CD14-positive monocyte (primary cell): ENCODE data around the gene ARFGAP1. TPM values are rescaled to one million over a fixed set of nuclear protein-coding genes. Genes with fewer than 3 reads are reported as not detected.

Experiments used
- DNase-seq, 3 donors: peaks; one replicate each; pipeline ENCODE4 v3.0.0-alpha.2; 2011 to 2022
- H2AFZ ChIP-seq: 2 replicates; pipeline ENCODE4 v1.6.0; 2012; ENCODE audit warnings: mild to moderate bottlenecking, low read depth, low read length, inconsistent platforms; ENCODE audit not compliant: insufficient read depth, poor library complexity, severe bottlenecking
- H3K27ac ChIP-seq, 2 donors: 1 replicate in 1 of 2; 2 replicates in 1 of 2; pipeline ENCODE4 v1.5.1; 2012 to 2013; ENCODE audit warnings: low read length in 2 of 2, control low read depth in 1 of 2, inconsistent platforms in 1 of 2, low read depth in 1 of 2, mild to moderate bottlenecking in 1 of 2
- H3K27me3 ChIP-seq, 2 donors: one replicate each; pipeline versions ENCODE4 v1.6.0 to v1.6.1; 2011 to 2013; ENCODE audit warnings: low read length in 2 of 2; ENCODE audit not compliant: control insufficient read depth in 2 of 2, insufficient read depth in 2 of 2
- H3K36me3 ChIP-seq, 2 donors: replicated peaks in 1 of 2; 1 replicate in 1 of 2; 2 replicates in 1 of 2; pipeline versions ENCODE4 v1.5.1 to v1.6.1; 2012 to 2013; ENCODE audit warnings: low read length in 2 of 2, control low read depth in 1 of 2, inconsistent platforms in 1 of 2, mild to moderate bottlenecking in 1 of 2; ENCODE audit not compliant: insufficient read depth in 2 of 2, control insufficient read depth in 1 of 2
- H3K4me1 ChIP-seq, 2 donors: 1 replicate in 1 of 2; 2 replicates in 1 of 2; pipeline versions ENCODE4 v1.5.1 to v1.6.1; 2012 to 2013; ENCODE audit warnings: low read length in 2 of 2, control low read depth in 1 of 2, inconsistent platforms in 1 of 2, mild to moderate bottlenecking in 1 of 2, moderate library complexity in 1 of 2; ENCODE audit not compliant: insufficient read depth in 2 of 2, control insufficient read depth in 1 of 2
- H3K4me2 ChIP-seq: replicated peaks from 2 replicates; pipeline ENCODE3; 2012; ENCODE audit warnings: low read length, moderate library complexity, mild to moderate bottlenecking; ENCODE audit not compliant: poor library complexity, severe bottlenecking; ENCODE audit errors: extremely low read depth
- H3K4me3 ChIP-seq, 3 experiments: fragments of 200-600 bp in 1 of 3; sonication (generic) in 1 of 3; replicated peaks in 1 of 3; 1 replicate in 2 of 3; 2 replicates in 1 of 3; pipeline ENCODE4 v1.5.1; 2011 to 2013; ENCODE audit warnings: low read length in 3 of 3, mild to moderate bottlenecking in 3 of 3, control low read depth in 2 of 3, low read depth in 2 of 3, inconsistent platforms in 1 of 3, moderate library complexity in 1 of 3
- H3K79me2 ChIP-seq: 2 replicates; pipeline ENCODE4 v1.6.0; 2012; ENCODE audit warnings: mild to moderate bottlenecking, control low read depth, inconsistent platforms, low read length, moderate library complexity; ENCODE audit not compliant: insufficient read depth
- H3K9ac ChIP-seq: 2 replicates; pipeline ENCODE4 v1.6.0; 2017; ENCODE audit warnings: low read length, mild to moderate bottlenecking; ENCODE audit not compliant: insufficient read depth, poor library complexity, severe bottlenecking
- H3K9me3 ChIP-seq, 2 donors: replicated peaks in 1 of 2; 1 replicate in 1 of 2; 2 replicates in 1 of 2; pipeline versions ENCODE4 v1.5.1 to v1.6.1; 2012 to 2013; ENCODE audit warnings: low read length in 2 of 2, control low read depth in 1 of 2; ENCODE audit not compliant: control insufficient read depth in 1 of 2, insufficient read depth in 1 of 2
- H4K20me1 ChIP-seq: 2 replicates; pipeline ENCODE4 v1.6.0; 2012; ENCODE audit warnings: mild to moderate bottlenecking, low read length, control low read depth, moderate library complexity; ENCODE audit not compliant: insufficient read depth
- H3K27ac Mint-ChIP-seq, 7 donors: one replicate each; pipeline ENCODE4 v1.8.0; 2020; ENCODE audit warnings: mild to moderate bottlenecking in 7 of 7, mixed read lengths in 7 of 7, moderate library complexity in 6 of 7, inconsistent platforms in 2 of 7
- H3K27me3 Mint-ChIP-seq, 3 donors: one replicate each; pipeline ENCODE4 v1.8.0; 2021 to 2022; ENCODE audit warnings: low read depth in 3 of 3, mild to moderate bottlenecking in 3 of 3, mixed read lengths in 3 of 3, moderate library complexity in 3 of 3, inconsistent platforms in 1 of 3
- H3K36me3 Mint-ChIP-seq, 2 donors: one replicate each; pipeline ENCODE4 v1.8.0; 2020; ENCODE audit warnings: mixed read lengths in 2 of 2, inconsistent platforms in 1 of 2, mild to moderate bottlenecking in 1 of 2
- H3K4me1 Mint-ChIP-seq: one replicate; pipeline ENCODE4 v1.8.0; 2020; ENCODE audit warnings: mild to moderate bottlenecking, mixed read lengths
- H3K4me3 Mint-ChIP-seq, 2 donors: one replicate each; pipeline ENCODE4 v1.8.0; 2020; ENCODE audit warnings: mild to moderate bottlenecking in 2 of 2, mixed read lengths in 2 of 2, moderate library complexity in 1 of 2
- H3K9me3 Mint-ChIP-seq, 7 donors: one replicate each; pipeline ENCODE4 v1.8.0; 2020 to 2022; ENCODE audit warnings: mixed read lengths in 7 of 7, mild to moderate bottlenecking in 6 of 7, moderate library complexity in 6 of 7, inconsistent platforms in 2 of 7
- WGBS: methylation state at CpG from one replicate; pipeline ENCODE4 v1.1.5; 2013; ENCODE audit warnings: missing lambda C conversion rate; ENCODE audit not compliant: insufficient coverage; 5-methylcytosine and 5-hydroxymethylcytosine counted together
- intact Hi-C, 2 donors: fragments of 100-400 bp; cut with micrococcal nuclease; formaldehyde crosslinking; loops; one replicate each; pipeline versions ENCODE4 v1.15.0 to v1.15.1; 2023
- polyA plus RNA-seq, 3 donors: library from polyadenylated mRNA; depleted of rRNA in 1 of 3; unstranded in 2 of 3; stranded (reverse) in 1 of 3; fragments of 300-500 nt in 2 of 3; fragments of >200 nt in 1 of 3; fragmentation: Illumina TruSeq in 2 of 3; gene quantifications; 1 replicate in 2 of 3; 2 replicates in 1 of 3; pipeline ENCODE4 v1.2.3, GENCODE V29; 2012 to 2021
- TF ChIP-seq, protein P1 (sequence below): fragments of 200-600 bp; IDR thresholded peaks from one replicate; pipeline ENCODE4 v1.8.0; 2022; ENCODE audit warnings: antibody characterized with exemption, mild to moderate bottlenecking

ARFGAP1 gene
- polyA plus RNA-seq, 3 donors, result 11.2 to 99.8 (median 14.1) TPM

DNA sequence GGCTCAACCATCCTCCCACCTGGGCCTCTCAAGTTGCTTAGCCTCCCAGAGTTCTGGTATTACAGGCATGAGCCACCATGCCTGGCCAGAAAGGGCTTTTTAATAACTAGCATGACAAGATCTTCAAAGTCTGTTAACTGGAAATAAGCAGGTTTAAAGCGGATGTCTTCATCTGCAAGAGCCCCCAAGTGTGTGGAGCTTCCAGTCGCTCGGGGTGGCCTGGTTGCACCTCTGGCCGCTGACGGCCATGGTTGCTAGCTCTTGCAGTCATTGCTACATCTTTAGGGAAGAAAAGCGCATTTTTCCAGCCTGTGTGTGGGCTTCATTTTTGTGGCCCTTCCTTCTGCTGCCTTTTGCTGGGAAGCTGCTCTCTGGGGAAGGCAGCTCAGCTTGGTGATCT is 7.8 kb downstream of the ARFGAP1 start:
- Histone ChIP-seq H3K4me2 (no peak overlapping the region), H3K36me3 (peaks cover 78 to 99% of the 10 kb centered on the region in 2 donors), H3K9ac (no peak overlapping the region), H2AFZ (no peak overlapping the region), H3K79me2 (peaks cover 20% of the 10 kb centered on the region), H3K27me3 (no peaks in the 10 kb centered on the region), H3K9me3 (no peaks in the 10 kb centered on the region), H4K20me1 (peaks cover 52% of the 10 kb centered on the region), H3K4me1 (no peaks in the 10 kb centered on the region), H3K4me3 (no peak overlapping the region), H3K27ac (no peak overlapping the region)
- no peak for DNase-seq
- Mint-ChIP-seq H3K36me3 (peaks cover 52 to 91% of the 10 kb centered on the region in 2 donors), H3K27ac (peak overlapping the region in 1 of 7 donors; percentile 50), H3K9me3 (no peaks in the 10 kb centered on the region), H3K4me3 (no peak overlapping the region), H3K4me1 (peaks cover 6% of the 10 kb centered on the region), H3K27me3 (peaks cover 0 to 2% (median 0%) of the 10 kb centered on the region in 3 donors)
- intact Hi-C loops, result no loop called here
- TF ChIP-seq, protein P1, sequence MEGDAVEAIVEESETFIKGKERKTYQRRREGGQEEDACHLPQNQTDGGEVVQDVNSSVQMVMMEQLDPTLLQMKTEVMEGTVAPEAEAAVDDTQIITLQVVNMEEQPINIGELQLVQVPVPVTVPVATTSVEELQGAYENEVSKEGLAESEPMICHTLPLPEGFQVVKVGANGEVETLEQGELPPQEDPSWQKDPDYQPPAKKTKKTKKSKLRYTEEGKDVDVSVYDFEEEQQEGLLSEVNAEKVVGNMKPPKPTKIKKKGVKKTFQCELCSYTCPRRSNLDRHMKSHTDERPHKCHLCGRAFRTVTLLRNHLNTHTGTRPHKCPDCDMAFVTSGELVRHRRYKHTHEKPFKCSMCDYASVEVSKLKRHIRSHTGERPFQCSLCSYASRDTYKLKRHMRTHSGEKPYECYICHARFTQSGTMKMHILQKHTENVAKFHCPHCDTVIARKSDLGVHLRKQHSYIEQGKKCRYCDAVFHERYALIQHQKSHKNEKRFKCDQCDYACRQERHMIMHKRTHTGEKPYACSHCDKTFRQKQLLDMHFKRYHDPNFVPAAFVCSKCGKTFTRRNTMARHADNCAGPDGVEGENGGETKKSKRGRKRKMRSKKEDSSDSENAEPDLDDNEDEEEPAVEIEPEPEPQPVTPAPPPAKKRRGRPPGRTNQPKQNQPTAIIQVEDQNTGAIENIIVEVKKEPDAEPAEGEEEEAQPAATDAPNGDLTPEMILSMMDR, result no peak
- WGBS, result 93% methylated on average over 6 of the region's 6 CpGs

DNA sequence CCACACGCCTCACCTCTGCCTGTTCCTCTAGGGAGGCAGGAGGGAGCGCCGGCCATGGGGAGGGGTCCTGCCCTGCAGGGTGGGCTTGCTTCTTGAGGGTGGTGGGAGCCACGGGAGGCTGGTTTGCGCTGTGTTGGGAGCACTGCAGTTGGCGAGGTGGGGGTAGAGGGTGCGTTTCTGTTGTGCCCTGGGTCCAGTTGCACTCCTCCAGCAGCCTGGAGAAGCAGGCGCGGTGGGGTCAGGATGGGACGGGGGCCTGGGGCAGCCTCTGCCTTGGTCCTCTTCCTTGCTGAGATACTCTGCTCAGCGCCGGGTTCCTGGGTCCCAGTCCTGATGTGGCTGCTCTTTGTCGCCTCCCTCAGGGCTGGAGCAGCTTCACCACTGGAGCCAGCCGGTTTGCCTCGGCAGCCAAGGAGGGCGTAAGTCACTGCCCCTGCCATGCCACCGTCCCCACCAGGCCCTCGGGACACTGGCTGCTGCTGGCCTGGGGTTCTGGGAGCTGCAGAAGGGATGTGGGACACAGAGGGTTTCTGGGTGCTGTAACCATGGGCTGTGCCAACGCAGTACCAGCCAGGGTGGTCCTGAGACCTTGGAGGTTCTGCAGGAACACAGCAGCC is 8.4 kb downstream of the ARFGAP1 start:
- intact Hi-C loops, result no loop called here
- H3K4me3 Mint-ChIP-seq, result no peak overlapping the region
- Histone ChIP-seq H3K4me3 (no peak overlapping the region), H3K27ac (no peak overlapping the region), H3K79me2 (peaks cover 13% of the 10 kb centered on the region), H3K27me3 (no peaks in the 10 kb centered on the region), H3K9me3 (no peaks in the 10 kb centered on the region), H3K4me2 (no peak overlapping the region), H3K4me1 (no peaks in the 10 kb centered on the region), H2AFZ (no peak overlapping the region), H3K9ac (no peak overlapping the region), H3K36me3 (peaks cover 80 to 99% of the 10 kb centered on the region in 2 donors), H4K20me1 (peaks cover 45% of the 10 kb centered on the region)
- no peak for DNase-seq
- peaks cover 0 to 2% (median 0%) of the 10 kb centered on the region in 3 donors for H3K27me3 Mint-ChIP-seq
- no peaks in the 10 kb centered on the region for H3K9me3 Mint-ChIP-seq
- no peak overlapping the region for H3K27ac Mint-ChIP-seq
- TF ChIP-seq, protein P1, result no peak
- peaks cover 6% of the 10 kb centered on the region for H3K4me1 Mint-ChIP-seq
- peaks cover 54 to 91% of the 10 kb centered on the region in 2 donors for H3K36me3 Mint-ChIP-seq
- 96% methylated on average over 16 of the region's 19 CpGs for WGBS
